Hepatocyte (in vitro differentiated cells): ENCODE data around the gene GID4. TPM values are rescaled to one million over a fixed set of nuclear protein-coding genes. Genes with fewer than 3 reads are reported as not detected.

ENCODE experiments used
- DNase-seq: peaks from one replicate; pipeline ENCODE4 v3.0.0-alpha.2; 2016; ENCODE audit warnings: low spot score
- H2AFZ ChIP-seq: fragments of 200-600 bp; sonication (generic); 2 replicates; pipeline ENCODE4 v1.6.0; 2016; ENCODE audit warnings: antibody characterized with exemption, mild to moderate bottlenecking
- H3K27ac ChIP-seq: fragments of 200-600 bp; sonication (generic); 2 replicates; pipeline ENCODE4 v1.5.1; 2016; ENCODE audit warnings: mild to moderate bottlenecking
- H3K27me3 ChIP-seq: fragments of 200-600 bp; sonication (generic); 2 replicates; pipeline ENCODE4 v1.6.1; 2016
- H3K36me3 ChIP-seq: fragments of 200-600 bp; sonication (generic); replicated peaks from 2 replicates; pipeline ENCODE4 v1.5.1; 2016; ENCODE audit warnings: low read depth; ENCODE audit not compliant: insufficient read depth
- H3K4me1 ChIP-seq: fragments of 200-600 bp; sonication (generic); 2 replicates; pipeline ENCODE4 v1.5.1; 2016; ENCODE audit warnings: mild to moderate bottlenecking, moderate library complexity; ENCODE audit not compliant: insufficient read depth
- H3K4me2 ChIP-seq: fragments of 200-600 bp; sonication (generic); 2 replicates; pipeline ENCODE4 v1.6.0; 2016
- H3K4me3 ChIP-seq: fragments of 200-600 bp; sonication (generic); 2 replicates; pipeline ENCODE4 v1.5.1; 2016; ENCODE audit warnings: mild to moderate bottlenecking
- H3K79me2 ChIP-seq: fragments of 200-600 bp; sonication (generic); 2 replicates; pipeline ENCODE4 v1.6.0; 2017; ENCODE audit warnings: mild to moderate bottlenecking
- H3K9me2 ChIP-seq: fragments of 200-600 bp; sonication (generic); replicated peaks from 2 replicates; pipeline ENCODE4 v1.6.0; 2017; ENCODE audit warnings: mild to moderate bottlenecking; ENCODE audit not compliant: insufficient read depth
- H3K9me3 ChIP-seq: fragments of 200-600 bp; sonication (generic); 2 replicates; pipeline ENCODE4 v1.5.1; 2016; ENCODE audit warnings: low read depth, mild to moderate bottlenecking
- H4K20me1 ChIP-seq: fragments of 200-600 bp; sonication (generic); 2 replicates; pipeline ENCODE4 v1.6.0; 2016; ENCODE audit warnings: mild to moderate bottlenecking; ENCODE audit not compliant: insufficient read depth, poor library complexity, severe bottlenecking
- CTCF ChIP-seq: fragments of 200-600 bp; sonication (generic); IDR thresholded peaks from 2 replicates; pipeline ENCODE4 v1.5.1; 2016; ENCODE audit warnings: antibody characterized with exemption, mild to moderate bottlenecking; ENCODE audit not compliant: poor library complexity
- EZH2 ChIP-seq: fragments of 200-600 bp; sonication (generic); IDR thresholded peaks from 2 replicates; pipeline ENCODE4 v1.6.1; 2016; ENCODE audit warnings: antibody characterized with exemption, mild to moderate bottlenecking, borderline replicate concordance
- EZH2phosphoT487 ChIP-seq: fragments of 200-600 bp; sonication (generic); IDR thresholded peaks from one replicate; pipeline ENCODE4 v1.6.1; 2018; ENCODE audit warnings: antibody characterized with exemption, mild to moderate bottlenecking, low read depth, moderate library complexity; ENCODE audit not compliant: unreplicated experiment, severe bottlenecking
- WGBS: methylation state at CpG from one replicate; pipeline ENCODE4 v1.1.6; 2016; ENCODE audit warnings: low lambda C conversion rate; ENCODE audit errors: missing lambda C conversion rate; 5-methylcytosine and 5-hydroxymethylcytosine counted together
- polyA plus RNA-seq: library from polyadenylated mRNA; unstranded; fragments of >200 nt; fragmentation: Nextera tagmentation; extraction: Ambion mirVana; gene quantifications from 2 replicates; pipeline ENCODE4 v1.2.1, GENCODE V29; 2016
- total RNA-seq: library from RNA; depleted of rRNA; stranded (reverse); fragments of >200 nt; gene quantifications from 2 replicates; pipeline ENCODE4 v1.2.3, GENCODE V29; 2014

GID4 gene
- total and polyA plus RNA-seq, 2 experiments from 2014 or later, result 6.7 to 8.2 TPM

GRCh38 chr17:18064053-18064452 is 24.8 kb downstream of the GID4 start:
- H2AFZ ChIP-seq, result no peak overlapping the region

GRCh38 chr17:18065546-18065945 is 26.3 kb downstream of the GID4 start:
- Histone ChIP-seq H3K79me2 (no peaks in the 10 kb centered on the region), H3K4me3 (no peak overlapping the region), H3K27me3 (no peaks in the 10 kb centered on the region), H3K4me2 (no peak overlapping the region), H2AFZ (no peak overlapping the region), H3K4me1 (no peaks in the 10 kb centered on the region), H4K20me1 (no peaks in the 10 kb centered on the region), H3K9me2 (no peaks in the 10 kb centered on the region), H3K9me3 (no peaks in the 10 kb centered on the region), H3K36me3 (no peaks in the 10 kb centered on the region), H3K27ac (no peak overlapping the region)
- no peak for DNase-seq
- no peak for TF ChIP-seq EZH2
- TF ChIP-seq CTCF, result no peak
- no peak for TF ChIP-seq EZH2phosphoT487
- 96% methylated on average over 11 of the region's 11 CpGs for whole genome bisulfite sequencing

More at GRCh38 chr17:18064053-18064452, 24.8 kb downstream of the GID4 start:
- TF ChIP-seq CTCF (no peak), EZH2 (no peak), EZH2phosphoT487 (no peak)
- H3K4me3 ChIP-seq, result no peak overlapping the region
- no peak for DNase-seq
- no peaks in the 10 kb centered on the region for H3K27me3 ChIP-seq
- no peaks in the 10 kb centered on the region for H3K9me3 ChIP-seq
- no peaks in the 10 kb centered on the region for H3K4me1 ChIP-seq
- H4K20me1 ChIP-seq, result no peaks in the 10 kb centered on the region
- H3K79me2 ChIP-seq, result no peaks in the 10 kb centered on the region
- no peaks in the 10 kb centered on the region for H3K36me3 ChIP-seq
- no peaks in the 10 kb centered on the region for H3K9me2 ChIP-seq
- H3K4me2 ChIP-seq, result no peak overlapping the region
- no peak overlapping the region for H3K27ac ChIP-seq
- WGBS, result 94% methylated on average over 2 of the region's 2 CpGs

GRCh38 chr17:18066866-18067265 is 27.7 kb downstream of the GID4 start:
- Histone ChIP-seq H3K27ac (no peak overlapping the region), H3K79me2 (no peaks in the 10 kb centered on the region), H3K9me3 (no peaks in the 10 kb centered on the region), H3K9me2 (no peaks in the 10 kb centered on the region), H3K4me1 (no peaks in the 10 kb centered on the region), H3K36me3 (no peaks in the 10 kb centered on the region), H3K27me3 (no peaks in the 10 kb centered on the region), H4K20me1 (no peaks in the 10 kb centered on the region), H2AFZ (no peak overlapping the region), H3K4me3 (no peak overlapping the region), H3K4me2 (no peak overlapping the region)
- TF ChIP-seq EZH2phosphoT487 (no peak), EZH2 (no peak), CTCF (no peak)
- DNase-seq, result no peak
- WGBS, result 91% methylated on average over 4 of the region's 4 CpGs

- Histone ChIP-seq H3K9me3 (no peaks in the 10 kb centered on the region), H3K79me2 (no peaks in the 10 kb centered on the region), H3K4me3 (no peak overlapping the region), H3K27me3 (no peaks in the 10 kb centered on the region), H3K4me2 (no peak overlapping the region), H3K9me2 (no peaks in the 10 kb centered on the region), H4K20me1 (no peaks in the 10 kb centered on the region), H3K36me3 (no peaks in the 10 kb centered on the region), H3K27ac (no peak overlapping the region), H3K4me1 (no peaks in the 10 kb centered on the region), H2AFZ (no peak overlapping the region)
- no peak for TF ChIP-seq CTCF
- DNase-seq, result no peak
- WGBS, result 100% methylated on average over 2 of the region's 2 CpGs
These were observed 29.9 kb downstream of the GID4 start for GRCh38 chr17:18069101-18069500.
